HG03139 (cell line): ENCODE data around the gene ZNF492.

Source experiments
- ATAC-seq: cut with Tn5 transposase; IDR thresholded peaks from one replicate; pipeline ENCODE4 v1.9.1; 2021; ENCODE audit not compliant: unreplicated experiment

ZNF492 gene

GRCh38 chr19:22633706-22634449 lies at the start of gene ZNF492:
ZNF492 (plus strand) TSS chr19:22634324; CDS start chr19:22653400, 19,076 bp downstream.
- peak; percentile 91 for ATAC-seq

GRCh38 chr19:22595422-22595821 lies 38.7 kb upstream of the ZNF492 start:
- no peak for ATAC-seq

GRCh38 chr19:22595918-22596341 lies 38.2 kb upstream of the ZNF492 start:
- no peak for ATAC-seq

- ATAC-seq = no peak
Measured at GRCh38 chr19:22600690-22601648, 33.2 kb upstream of the ZNF492 start.

GRCh38 chr19:22601906-22602630 lies 32.1 kb upstream of the ZNF492 start:
- no peak for ATAC-seq

GRCh38 chr19:22602631-22603272 lies 31.4 kb upstream of the ZNF492 start:
- ATAC-seq = no peak

- ATAC-seq = no peak
Measured at GRCh38 chr19:22603518-22604440, 30.3 kb upstream of the ZNF492 start.

GRCh38 chr19:22604571-22605274 lies 29.4 kb upstream of the ZNF492 start:
- no peak for ATAC-seq

- ATAC-seq = no peak
Measured at GRCh38 chr19:22605275-22606211, 28.6 kb upstream of the ZNF492 start.

GRCh38 chr19:22606212-22606553 lies 27.9 kb upstream of the ZNF492 start:
- ATAC-seq = no peak

GRCh38 chr19:22606954-22607652 lies 27.0 kb upstream of the ZNF492 start:
- no peak for ATAC-seq

GRCh38 chr19:22607653-22608430 lies 26.3 kb upstream of the ZNF492 start:
- no peak for ATAC-seq

GRCh38 chr19:22608441-22608840 lies 25.7 kb upstream of the ZNF492 start:
- no peak for ATAC-seq

- ATAC-seq = no peak
Measured at GRCh38 chr19:22609630-22610029, 24.5 kb upstream of the ZNF492 start.

GRCh38 chr19:22610121-22610520 lies 24.0 kb upstream of the ZNF492 start:
- no peak for ATAC-seq

GRCh38 chr19:22612316-22612715 lies 21.8 kb upstream of the ZNF492 start:
- no peak for ATAC-seq

- ATAC-seq = no peak
Measured at GRCh38 chr19:22616659-22617058, 17.5 kb upstream of the ZNF492 start.
